ENCODE measurements around the gene NEB.

NEB gene

GRCh38 chr2:151551556-151551955 is 182.7 kb downstream of the NEB start:
- TF ChIP-seq CTCF (IDR thresholded peaks at IDR 0.05; ENCODE audit: low read depth, low read length), result no peak
- DNase-seq (ENCODE audit: low read depth, low spot score), result no peak
- in situ Hi-C loops (cut with HindIII; ENCODE audit: low sequenced_read_pairs), result no loop called here
- H3K4me3 ChIP-seq (ENCODE audit: low read depth, low read length), result no peak overlapping the region

- no peak overlapping the region for H3K4me3 ChIP-seq (ENCODE audit: low read depth, low read length)
- no peak for TF ChIP-seq CTCF (IDR thresholded peaks at IDR 0.05; ENCODE audit: low read depth, low read length)
- DNase-seq (ENCODE audit: low read depth, low spot score), result no peak
- in situ Hi-C loops (cut with HindIII; ENCODE audit: low sequenced_read_pairs), result no loop called here
Measured at GRCh38 chr2:151549191-151549590, 185.1 kb downstream of the NEB start.

GRCh38 chr2:151544449-151544848 is 189.8 kb downstream of the NEB start:
- no peak for DNase-seq (ENCODE audit: low read depth, low spot score)
- no peak overlapping the region for H3K4me3 ChIP-seq (ENCODE audit: low read depth, low read length)
- in situ Hi-C loops (cut with HindIII; ENCODE audit: low sequenced_read_pairs), result no loop called here
- no peak for TF ChIP-seq CTCF (IDR thresholded peaks at IDR 0.05; ENCODE audit: low read depth, low read length)

GRCh38 chr2:151543876-151544275 is 190.4 kb downstream of the NEB start:
- in situ Hi-C loops (cut with HindIII; ENCODE audit: low sequenced_read_pairs), result no loop called here

GRCh38 chr2:151534001-151534400 is 200.3 kb downstream of the NEB start:
- H3K4me3 ChIP-seq (ENCODE audit: low read depth, low read length), result no peak overlapping the region
- TF ChIP-seq CTCF (IDR thresholded peaks at IDR 0.05; ENCODE audit: low read depth, low read length), result no peak
- no peak for DNase-seq (ENCODE audit: low read depth, low spot score)
- in situ Hi-C loops (cut with HindIII; ENCODE audit: low sequenced_read_pairs), result no loop called here

More at GRCh38 chr2:151543876-151544275, 190.4 kb downstream of the NEB start:
- TF ChIP-seq CTCF (IDR thresholded peaks at IDR 0.05; ENCODE audit: low read depth, low read length), result no peak
- DNase-seq (ENCODE audit: low read depth, low spot score), result no peak
- H3K4me3 ChIP-seq (ENCODE audit: low read depth, low read length), result no peak overlapping the region

- no peak for TF ChIP-seq CTCF (IDR thresholded peaks at IDR 0.05; ENCODE audit: low read depth, low read length)
- in situ Hi-C loops (cut with HindIII; ENCODE audit: low sequenced_read_pairs), result no loop called here
- no peak for DNase-seq (ENCODE audit: low read depth, low spot score)
- H3K4me3 ChIP-seq (ENCODE audit: low read depth, low read length), result no peak overlapping the region
Measured at GRCh38 chr2:151533127-151533526, 201.1 kb downstream of the NEB start.

- H3K4me3 ChIP-seq (ENCODE audit: low read depth, low read length), result no peak overlapping the region
- DNase-seq (ENCODE audit: low read depth, low spot score), result no peak
- in situ Hi-C loops (cut with HindIII; ENCODE audit: low sequenced_read_pairs), result no loop called here
- TF ChIP-seq CTCF (IDR thresholded peaks at IDR 0.05; ENCODE audit: low read depth, low read length), result no peak
Measured at GRCh38 chr2:151526572-151527090, 207.6 kb downstream of the NEB start.
